HG02642 (cell line): Measurements from ENCODE around the gene ICE2.

ENCODE experiments used
- ATAC-seq: cut with Tn5 transposase; IDR thresholded peaks from one replicate; pipeline ENCODE4 v1.9.1; 2021; ENCODE audit warnings: mild to moderate bottlenecking; ENCODE audit not compliant: unreplicated experiment, poor library complexity

The ICE2 gene, protein sequence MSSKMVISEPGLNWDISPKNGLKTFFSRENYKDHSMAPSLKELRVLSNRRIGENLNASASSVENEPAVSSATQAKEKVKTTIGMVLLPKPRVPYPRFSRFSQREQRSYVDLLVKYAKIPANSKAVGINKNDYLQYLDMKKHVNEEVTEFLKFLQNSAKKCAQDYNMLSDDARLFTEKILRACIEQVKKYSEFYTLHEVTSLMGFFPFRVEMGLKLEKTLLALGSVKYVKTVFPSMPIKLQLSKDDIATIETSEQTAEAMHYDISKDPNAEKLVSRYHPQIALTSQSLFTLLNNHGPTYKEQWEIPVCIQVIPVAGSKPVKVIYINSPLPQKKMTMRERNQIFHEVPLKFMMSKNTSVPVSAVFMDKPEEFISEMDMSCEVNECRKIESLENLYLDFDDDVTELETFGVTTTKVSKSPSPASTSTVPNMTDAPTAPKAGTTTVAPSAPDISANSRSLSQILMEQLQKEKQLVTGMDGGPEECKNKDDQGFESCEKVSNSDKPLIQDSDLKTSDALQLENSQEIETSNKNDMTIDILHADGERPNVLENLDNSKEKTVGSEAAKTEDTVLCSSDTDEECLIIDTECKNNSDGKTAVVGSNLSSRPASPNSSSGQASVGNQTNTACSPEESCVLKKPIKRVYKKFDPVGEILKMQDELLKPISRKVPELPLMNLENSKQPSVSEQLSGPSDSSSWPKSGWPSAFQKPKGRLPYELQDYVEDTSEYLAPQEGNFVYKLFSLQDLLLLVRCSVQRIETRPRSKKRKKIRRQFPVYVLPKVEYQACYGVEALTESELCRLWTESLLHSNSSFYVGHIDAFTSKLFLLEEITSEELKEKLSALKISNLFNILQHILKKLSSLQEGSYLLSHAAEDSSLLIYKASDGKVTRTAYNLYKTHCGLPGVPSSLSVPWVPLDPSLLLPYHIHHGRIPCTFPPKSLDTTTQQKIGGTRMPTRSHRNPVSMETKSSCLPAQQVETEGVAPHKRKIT

DNA sequence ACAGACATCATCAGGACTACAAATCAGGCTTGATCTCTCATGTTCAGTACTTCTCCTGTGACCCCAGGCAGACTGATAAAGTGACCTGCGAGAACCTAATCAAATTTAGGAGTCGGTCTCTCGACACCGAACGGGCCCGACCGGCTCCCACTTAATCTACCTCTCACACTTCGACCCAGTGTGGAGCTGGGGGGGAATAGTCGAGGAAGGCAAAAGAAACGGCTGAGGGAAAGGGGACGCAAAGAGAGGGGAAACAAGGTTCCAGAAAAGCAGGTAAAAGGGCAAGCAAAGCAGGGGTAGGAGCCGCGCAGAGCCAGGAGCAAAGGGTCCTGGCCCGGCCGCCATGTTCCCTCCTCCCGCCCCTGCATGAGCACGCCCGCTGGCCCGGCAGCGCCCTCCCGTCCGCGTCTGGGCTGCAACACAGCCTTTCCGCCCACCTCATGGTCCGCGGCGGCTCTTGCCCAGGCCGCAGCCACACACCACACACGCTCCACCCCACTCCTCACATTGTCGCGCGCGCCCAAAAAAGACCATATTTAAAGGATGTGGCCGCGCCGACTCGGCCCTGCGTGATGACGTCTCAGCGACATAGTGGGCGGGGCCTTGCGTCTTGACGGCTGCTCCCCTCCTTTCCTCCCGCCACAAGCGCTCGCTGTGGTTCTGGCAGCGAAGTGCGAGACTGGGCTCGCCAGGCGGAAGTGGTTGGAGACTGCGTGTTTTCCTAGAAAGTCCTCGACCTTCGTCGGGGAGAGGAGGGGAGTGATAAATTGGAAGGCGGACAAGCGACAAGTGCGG lies at the start of gene ICE2:
TSS of gene ICE2 (minus strand) at position 577 of the 795 bp plus-strand sequence. CDS start 1,165 bp downstream, outside the sequence.
- peak; percentile 91 for ATAC-seq

DNA sequence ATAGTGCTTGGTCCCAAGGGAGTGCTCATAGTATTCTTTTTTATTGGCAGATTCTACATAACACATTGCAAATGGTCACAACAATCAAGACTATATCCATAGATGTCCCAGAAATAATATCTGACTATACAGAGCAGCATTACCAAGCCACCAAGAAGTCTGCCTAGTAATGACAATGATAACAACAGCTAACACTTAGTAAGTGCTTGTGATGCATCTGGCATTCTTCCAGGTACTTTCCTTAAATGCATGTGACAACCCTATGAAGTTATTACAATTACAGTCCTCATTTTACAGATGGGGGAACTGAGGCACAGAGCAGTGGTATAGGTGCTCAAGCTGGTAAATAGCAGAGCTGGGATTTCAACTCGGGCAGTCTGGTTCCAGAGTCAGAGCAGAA lies 49.6 kb upstream of the ICE2 start:
- no peak for ATAC-seq

DNA sequence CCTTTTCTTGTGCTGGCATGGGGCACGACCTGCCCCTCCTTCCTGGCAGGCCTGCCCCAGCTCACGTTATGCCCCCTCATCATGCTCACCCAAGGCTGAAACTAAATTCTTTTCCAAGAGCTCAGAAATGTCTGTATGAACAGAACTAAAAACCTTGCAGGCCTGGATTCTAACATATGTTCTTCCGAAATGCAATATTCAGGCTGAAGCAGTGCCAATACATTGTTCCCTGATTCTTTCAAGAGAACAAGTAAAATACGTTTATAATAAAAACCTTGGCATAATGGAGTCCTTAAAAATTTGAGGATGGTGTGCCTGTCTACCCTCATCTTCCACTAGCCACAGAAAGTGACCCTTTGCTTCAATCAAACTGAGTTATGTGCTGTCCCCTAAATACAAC lies 48.5 kb upstream of the ICE2 start:
- no peak for ATAC-seq

DNA sequence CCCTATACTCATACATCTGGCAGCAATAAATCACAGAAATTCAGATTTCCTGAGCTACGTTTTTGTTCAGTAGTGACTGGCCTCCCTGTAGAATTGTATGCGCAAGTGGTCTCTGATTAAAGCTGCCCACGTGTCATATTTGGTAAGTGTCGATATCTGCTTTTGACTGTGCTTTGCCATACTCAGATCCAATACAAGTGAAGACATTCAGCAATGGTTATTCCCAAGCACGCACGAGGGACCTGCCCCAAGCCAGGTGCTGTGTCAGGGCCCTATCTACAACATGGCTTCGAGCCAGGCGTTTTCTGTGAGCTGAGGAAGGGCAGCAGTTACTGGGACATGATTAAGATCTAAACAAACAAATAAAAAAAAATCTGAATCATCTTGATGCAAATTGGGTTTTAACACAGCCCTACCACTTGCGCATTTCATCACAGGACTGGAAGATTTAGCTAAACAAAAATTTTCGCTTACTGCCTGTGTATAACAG lies 47.2 kb upstream of the ICE2 start:
- ATAC-seq = no peak

DNA sequence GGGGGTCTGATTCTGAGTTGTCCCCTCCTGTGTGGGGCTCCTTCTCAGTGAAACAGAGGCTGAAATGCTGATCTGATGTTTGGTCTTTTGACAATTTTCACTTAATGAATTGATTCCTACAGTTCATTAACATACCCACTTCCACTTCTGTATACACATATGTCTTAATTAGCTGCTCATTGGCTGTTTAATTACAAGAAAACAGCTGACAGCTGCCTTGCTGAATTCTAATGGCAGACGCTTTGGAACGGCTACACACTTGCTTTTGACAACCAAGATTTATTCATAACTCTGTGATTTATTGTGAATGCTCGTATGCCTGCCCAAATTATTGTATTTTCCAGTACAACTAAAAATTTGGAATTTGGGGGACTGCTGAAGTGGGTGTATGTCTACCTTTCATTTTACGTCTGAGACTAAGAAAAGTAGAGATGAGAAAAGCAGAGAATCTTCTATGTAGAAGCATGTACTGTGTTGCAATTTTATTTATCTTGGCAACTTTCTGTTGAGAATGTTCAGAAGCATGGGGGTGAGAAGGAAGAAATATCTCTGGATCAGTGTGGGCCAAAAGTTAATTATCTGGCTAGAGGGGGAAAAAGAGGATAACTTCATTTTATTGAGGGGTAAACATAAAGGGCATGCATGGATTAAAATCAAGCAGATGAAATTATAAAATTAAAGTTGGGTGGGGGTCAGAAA lies 46.5 kb upstream of the ICE2 start:
- no peak for ATAC-seq

DNA sequence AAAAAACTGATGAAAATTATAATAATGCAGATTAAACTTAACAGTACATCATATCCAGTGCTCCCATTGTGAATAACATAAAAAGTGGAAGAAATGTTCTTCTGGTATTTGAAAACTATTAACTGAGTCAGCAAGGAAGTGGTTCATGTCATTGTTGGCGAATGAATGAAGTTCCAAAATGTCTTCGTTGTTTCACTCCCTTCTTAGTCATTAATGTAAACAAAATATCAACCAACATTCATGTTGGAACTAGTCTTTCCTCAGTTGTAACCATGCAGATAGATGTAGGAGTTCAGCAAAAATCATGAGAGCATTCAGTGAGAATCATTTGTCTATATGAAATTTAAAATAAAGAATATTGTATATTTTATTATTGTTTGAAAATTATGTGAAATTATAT lies 44.1 kb upstream of the ICE2 start:
- no peak for ATAC-seq

DNA sequence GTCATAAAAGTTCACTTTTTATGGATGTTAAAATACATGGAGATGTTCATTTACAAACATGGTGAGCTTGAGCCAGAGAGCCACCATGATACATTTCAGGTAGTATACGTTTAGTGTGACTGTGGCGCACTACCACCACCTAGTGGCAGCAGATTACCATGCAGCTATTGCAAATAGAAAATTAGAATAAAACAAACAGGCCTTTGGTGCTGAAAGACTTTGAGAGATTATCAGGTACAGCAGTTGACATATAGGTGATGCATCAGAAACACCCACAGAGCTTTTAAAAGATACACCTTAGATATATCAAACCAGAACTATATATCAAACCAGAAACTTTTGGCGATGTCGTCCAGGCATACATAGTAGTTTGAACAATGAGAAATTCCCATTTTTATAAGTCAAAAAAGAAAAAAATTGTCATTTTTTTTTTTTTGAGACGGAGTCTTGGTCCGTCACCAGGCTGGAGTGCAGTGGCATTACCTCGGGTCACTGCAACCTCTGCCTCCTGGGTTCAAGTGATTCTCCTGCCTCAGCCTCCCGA lies 42.0 kb upstream of the ICE2 start:
- peak; percentile 69 for ATAC-seq

DNA sequence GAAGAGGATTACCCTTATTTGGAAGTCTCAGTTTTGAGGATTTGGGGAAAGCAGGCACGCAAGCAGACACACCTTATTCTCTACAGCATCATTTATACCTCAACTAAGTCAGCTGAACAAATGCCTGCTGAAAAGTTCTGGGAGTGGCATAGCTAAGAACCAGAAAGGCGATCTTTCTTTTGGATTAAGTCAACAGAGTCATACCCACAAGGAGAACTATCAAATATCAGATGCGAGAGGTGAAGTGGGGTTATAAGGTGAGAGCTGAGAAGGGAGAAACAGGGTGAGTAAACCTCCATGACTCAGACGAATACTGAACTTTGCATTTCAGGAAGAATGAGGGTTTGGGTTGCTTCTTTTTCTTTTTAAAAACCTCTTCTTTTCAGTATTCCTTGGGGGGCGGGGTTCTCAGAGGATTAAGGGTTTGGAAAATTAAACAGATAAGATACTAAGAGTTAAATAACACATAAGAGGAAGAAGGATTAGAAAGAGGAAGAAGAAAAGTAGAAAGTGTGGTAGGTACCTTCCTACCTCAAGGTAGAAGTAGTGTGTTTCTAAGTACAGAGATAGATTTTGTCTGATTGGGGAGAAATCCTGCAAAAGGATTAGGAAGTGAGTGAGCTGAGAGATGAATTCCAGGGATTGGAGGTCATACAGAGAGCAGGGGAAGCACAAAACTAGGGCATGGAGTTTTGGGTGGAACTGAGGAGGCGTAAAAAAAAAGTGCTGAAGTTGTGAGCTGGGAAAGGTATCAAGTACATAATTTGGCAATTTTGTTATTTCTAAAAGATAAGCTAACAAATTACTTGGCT lies 41.3 kb upstream of the ICE2 start:
- no peak for ATAC-seq

DNA sequence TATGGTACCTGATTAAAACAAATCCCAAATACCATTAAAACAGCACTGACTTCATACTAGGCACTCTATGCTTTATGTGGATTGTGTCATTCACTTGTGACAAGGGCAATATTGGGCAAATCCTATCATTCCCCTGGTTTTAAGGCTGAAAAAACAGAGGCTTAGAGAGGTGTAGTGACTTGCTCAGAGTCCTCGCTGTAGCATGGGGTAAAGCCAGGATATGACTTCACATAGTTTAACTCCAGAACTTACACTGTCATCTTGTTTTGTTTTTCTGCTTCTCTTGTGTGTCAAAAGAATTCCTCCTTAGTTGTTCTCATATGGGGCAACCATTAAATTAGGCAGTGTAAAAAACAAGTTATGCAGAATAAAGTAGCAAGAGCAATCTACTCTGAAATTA lies 40.3 kb upstream of the ICE2 start:
- ATAC-seq = no peak

DNA sequence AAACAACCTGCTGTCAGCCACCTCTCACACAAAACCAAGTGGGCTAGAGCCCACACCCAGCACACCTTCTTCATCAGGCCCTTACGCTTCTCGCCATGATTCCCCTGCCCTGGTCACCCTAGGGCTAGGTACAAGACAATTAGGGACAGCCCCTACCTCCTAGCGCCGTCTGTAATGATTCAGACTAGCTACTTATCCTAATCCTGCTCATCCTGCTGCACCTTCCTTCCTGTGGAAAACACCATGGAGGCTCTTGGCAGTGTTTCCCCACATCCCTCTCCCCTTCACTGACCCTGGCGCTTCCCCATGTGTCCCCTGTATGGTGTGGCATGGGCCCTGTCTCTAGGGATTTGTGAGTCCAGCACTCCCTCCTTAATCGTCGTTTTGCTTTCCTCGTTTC lies 39.6 kb upstream of the ICE2 start:
- no peak for ATAC-seq

DNA sequence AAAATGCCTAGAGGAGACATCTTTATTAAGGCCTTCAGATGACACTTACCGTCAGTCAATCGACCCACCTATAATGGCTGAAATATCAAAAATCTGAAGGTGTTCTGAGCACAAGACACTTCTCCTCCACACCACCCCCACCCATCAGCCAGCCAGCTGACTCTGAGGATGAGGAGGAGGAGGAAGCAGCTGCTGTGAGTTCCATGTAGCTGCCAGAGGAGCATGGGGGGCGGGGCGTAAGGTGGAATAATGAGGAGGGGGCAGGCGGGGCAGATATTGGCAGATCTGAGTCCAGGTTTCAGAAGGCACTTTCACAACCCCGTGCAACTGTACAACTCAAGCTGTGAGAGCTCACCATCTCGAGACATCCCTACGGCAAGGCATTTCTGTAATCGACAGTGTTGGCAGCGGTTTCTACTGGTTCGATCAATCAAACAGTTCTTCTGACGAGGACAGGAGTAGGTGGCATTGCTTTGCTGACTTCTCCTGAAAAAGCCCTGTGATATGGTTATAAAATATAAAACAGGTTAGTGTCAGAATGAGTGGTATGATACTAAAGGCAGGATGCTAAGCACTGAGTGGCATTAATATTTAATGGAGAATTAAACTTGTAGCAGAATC lies 35.4 kb upstream of the ICE2 start:
- no peak for ATAC-seq

DNA sequence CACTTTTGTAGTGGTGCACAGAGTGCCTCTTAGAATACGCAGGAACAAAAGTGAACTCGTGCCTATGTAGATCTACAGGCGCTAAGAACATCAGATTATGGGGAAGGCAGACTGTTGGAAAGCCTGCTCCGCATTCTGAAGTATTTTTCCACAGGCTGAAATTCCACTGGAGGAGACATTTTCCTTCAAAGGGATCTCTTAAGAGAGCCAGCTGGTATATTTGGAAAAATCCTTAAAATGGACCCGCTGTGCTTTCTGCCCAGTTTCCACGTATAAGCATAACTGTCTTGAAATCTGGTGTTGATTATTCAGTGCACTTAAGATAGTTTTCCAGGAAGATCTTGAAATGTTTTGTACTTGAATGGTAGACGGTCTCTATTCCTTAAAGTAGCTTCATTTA lies 34.7 kb upstream of the ICE2 start:
- ATAC-seq = no peak

DNA sequence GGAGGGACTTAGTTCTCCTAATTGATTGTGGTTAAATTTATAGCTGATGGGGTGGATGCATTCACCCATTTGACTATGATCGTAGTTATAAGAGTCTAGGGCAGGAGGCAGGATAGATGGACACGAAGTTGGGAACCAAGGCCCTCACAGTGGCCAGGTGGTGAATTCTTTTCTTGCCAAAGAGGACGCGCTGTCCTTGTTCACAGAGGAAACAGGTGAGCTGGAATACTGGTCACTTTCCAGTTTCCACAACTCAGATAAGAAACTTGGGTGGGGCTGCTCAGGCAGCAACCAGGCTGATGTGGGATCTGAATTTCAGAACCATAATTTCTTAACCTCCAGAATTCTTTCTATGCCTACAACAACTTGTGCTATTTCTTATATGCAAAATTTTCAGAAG lies 34.0 kb upstream of the ICE2 start:
- no peak for ATAC-seq

DNA sequence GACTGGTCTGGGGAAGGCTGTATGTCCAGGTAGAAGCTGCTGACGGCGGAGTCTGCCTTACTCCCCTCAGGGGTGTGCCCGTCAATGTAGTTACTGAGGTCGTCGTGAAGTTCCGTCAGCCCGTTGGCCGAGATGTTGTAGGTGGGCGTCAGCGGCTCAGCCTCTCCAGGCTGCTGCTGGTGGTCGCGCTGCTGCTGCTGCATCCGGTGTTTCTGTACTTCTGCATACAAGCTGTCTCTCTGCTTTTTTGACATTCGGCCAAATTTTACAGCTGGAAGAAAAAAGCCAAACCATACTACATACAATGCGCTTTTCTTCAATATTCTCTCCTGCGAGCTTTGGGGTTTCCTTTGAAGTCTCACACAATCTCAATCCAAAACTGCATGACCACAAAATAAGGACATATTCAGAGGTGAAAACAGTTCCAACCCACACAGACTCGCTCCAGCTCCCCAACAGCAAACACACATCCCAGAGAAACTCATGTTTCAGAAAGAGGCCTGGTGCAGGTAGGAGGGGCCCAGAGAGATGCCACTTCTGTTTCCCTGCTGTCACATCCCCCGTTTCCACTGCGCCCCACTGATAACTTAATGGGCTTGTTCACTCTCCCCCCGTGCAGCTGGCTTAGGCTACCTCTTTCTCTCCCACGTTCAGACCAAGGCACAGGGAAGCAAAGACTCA lies 32.5 kb upstream of the ICE2 start:
- ATAC-seq = no peak

DNA sequence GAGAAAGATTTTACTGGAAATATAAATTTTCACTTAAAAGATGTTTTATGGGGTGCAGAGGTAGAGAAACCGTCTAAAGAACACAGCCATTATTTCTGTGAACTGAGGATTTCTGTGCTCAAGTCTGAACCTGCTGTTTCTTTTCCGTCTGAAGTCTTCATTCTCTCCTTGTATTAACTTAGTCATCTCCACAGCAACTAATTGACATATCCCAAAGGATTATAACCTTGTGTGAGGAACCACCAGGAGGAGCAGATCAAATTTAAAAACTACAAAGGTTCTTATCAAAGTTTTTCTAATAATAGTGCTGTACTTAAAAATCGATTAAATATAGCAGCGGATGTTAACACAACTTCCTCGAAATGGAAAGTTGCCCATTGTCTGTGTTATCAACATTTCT lies 31.1 kb upstream of the ICE2 start:
- ATAC-seq = no peak

DNA sequence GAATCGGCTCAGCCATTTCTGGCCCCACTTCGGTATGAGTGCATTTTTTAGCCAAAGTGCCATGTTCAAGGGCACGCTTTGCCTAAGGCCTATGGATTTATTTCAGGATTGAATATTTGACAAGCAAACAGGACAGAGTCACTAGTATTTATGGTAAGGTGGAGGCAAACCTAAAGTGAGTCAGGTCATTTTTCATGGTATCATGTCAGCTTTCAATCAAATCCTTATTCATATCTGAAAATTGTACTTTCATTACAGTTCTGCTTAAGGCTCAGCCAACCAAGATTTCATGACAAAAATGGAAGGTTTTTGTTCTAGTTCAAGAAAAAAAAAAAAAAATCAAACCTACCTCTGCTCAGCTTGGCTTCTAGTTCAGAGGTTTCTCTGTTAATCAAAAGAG lies 30.5 kb upstream of the ICE2 start:
- no peak for ATAC-seq

DNA sequence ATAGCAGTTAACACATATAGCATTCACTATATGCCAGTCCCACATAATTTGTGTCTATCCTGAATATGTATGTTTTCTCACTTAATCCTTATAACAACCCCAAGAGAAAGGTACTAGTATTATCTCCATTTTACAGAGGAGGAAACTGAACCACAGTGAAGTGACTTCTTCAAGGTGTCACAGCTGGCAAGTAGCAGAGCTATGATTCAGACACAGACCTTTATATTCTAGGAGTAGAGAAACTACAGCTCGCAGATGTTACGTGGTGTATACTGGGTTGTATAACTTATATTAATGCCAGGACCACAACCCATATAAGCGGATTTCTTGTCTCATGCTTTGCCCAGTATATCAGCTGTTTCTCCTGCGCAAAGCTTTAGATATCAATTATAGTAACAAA lies 29.5 kb upstream of the ICE2 start:
- no peak for ATAC-seq
